Endothelial cell of umbilical vein (primary cell): ENCODE results near the gene ETF1. TPM values are rescaled to one million over a fixed set of nuclear protein-coding genes. Genes with fewer than 3 reads are reported as not detected.

Experiments
- BruUV-seq: library from RNA; stranded (reverse); fragments of 400-500 nt; replicated peaks from 2 replicates; lab custom pipeline; 2021; lab: Mats Ljungman, UMichigan
- CTCF ChIA-PET: fragments of 300-600, 350-600 bp; sonication (Branson Sonifier 250); formaldehyde crosslinking; loops from one replicate; lab custom pipeline; 2021; ENCODE audit warnings: antibody characterized with exemption, inconsistent platforms; lab: Charles Lee
- POLR2A ChIA-PET: fragments of 300-600, 350-600 bp; sonication (Branson Sonifier 250); formaldehyde crosslinking; loops from one replicate; lab custom pipeline; 2021; ENCODE audit warnings: antibody characterized with exemption, inconsistent platforms; lab: Charles Lee
- DNase-seq: peaks from one replicate; pipeline ENCODE4 v3.0.0-alpha.2; 2011; ENCODE audit warnings: low read depth, low spot score
- FAIRE-seq: peaks from 2 replicates; lab custom pipeline; 2011; peaks lifted over from hg19 to GRCh38; lab: Jason Lieb, UNC
- H2AFZ ChIP-seq: 2 replicates; pipeline ENCODE4 v1.6.0; 2012; ENCODE audit warnings: low read depth, low read length, control low read depth, inconsistent platforms
- H3K27ac ChIP-seq: 2 replicates; pipeline ENCODE4 v1.5.1; 2011; ENCODE audit warnings: low read depth, mild to moderate bottlenecking, control low read depth, low read length, moderate library complexity; ENCODE audit not compliant: insufficient read depth
- H3K27me3 ChIP-seq, 2 experiments: 2 replicates each; pipeline versions ENCODE4 v1.6.0 to v1.6.1; 2011; ENCODE audit warnings: low read length in 2 of 2, mixed read lengths in 1 of 2; ENCODE audit not compliant: control insufficient read depth in 2 of 2, insufficient read depth in 2 of 2
- H3K36me3 ChIP-seq, 2 experiments: 2 replicates in 1 of 2; 3 replicates in 1 of 2; pipeline ENCODE4 v1.5.1; 2011; ENCODE audit warnings: low read length in 2 of 2, mild to moderate bottlenecking in 1 of 2, moderate library complexity in 1 of 2; ENCODE audit not compliant: control insufficient read depth in 2 of 2, insufficient read depth in 2 of 2; ENCODE audit errors: extremely low read depth in 1 of 2
- H3K4me1 ChIP-seq: 3 replicates; pipeline ENCODE4 v1.5.1; 2011; ENCODE audit warnings: mild to moderate bottlenecking, low read length; ENCODE audit not compliant: control insufficient read depth, insufficient read depth; ENCODE audit errors: extremely low read depth
- H3K4me2 ChIP-seq: 2 replicates; pipeline ENCODE4 v1.6.1; 2011; ENCODE audit warnings: low read length, control low read depth, mixed read lengths; ENCODE audit not compliant: insufficient read depth
- H3K4me3 ChIP-seq, 3 experiments: fragments of 200-600 bp in 1 of 3; sonication (generic), shearing (Covaris generic) in 1 of 3; replicated peaks in 1 of 3; 2 replicates each; pipeline ENCODE4 v1.5.1; 2011 to 2016; ENCODE audit warnings: control low read depth in 3 of 3, low read length in 3 of 3, mild to moderate bottlenecking in 2 of 3, inconsistent platforms in 1 of 3, low read depth in 1 of 3, moderate library complexity in 1 of 3; ENCODE audit not compliant: insufficient read depth in 1 of 3
- H3K79me2 ChIP-seq: 2 replicates; pipeline ENCODE4 v1.6.0; 2012; ENCODE audit warnings: low read length, inconsistent platforms; ENCODE audit not compliant: control insufficient read depth, insufficient read depth
- H3K9ac ChIP-seq: replicated peaks from 2 replicates; pipeline ENCODE3; 2011; ENCODE audit warnings: low read length, control low read depth; ENCODE audit not compliant: insufficient read depth; ENCODE audit errors: extremely low read depth
- H3K9me1 ChIP-seq: replicated peaks from 3 replicates; pipeline ENCODE4 v1.6.0; 2011; ENCODE audit warnings: mild to moderate bottlenecking, low read length; ENCODE audit not compliant: control insufficient read depth, insufficient read depth; ENCODE audit errors: extremely low read depth
- H3K9me3 ChIP-seq: replicated peaks from 2 replicates; pipeline ENCODE4 v1.5.1; 2012; ENCODE audit warnings: low read length, inconsistent platforms; ENCODE audit not compliant: control insufficient read depth, insufficient read depth
- H4K20me1 ChIP-seq: replicated peaks from 2 replicates; pipeline ENCODE3; 2011; ENCODE audit warnings: mild to moderate bottlenecking, low read length; ENCODE audit not compliant: control insufficient read depth, insufficient read depth; ENCODE audit errors: extremely low read depth
- EZH2 ChIP-seq: IDR thresholded peaks from 2 replicates; pipeline ENCODE4 v1.6.1; 2012; ENCODE audit warnings: borderline replicate concordance, low read depth, mild to moderate bottlenecking, moderate library complexity, low read length, inconsistent platforms; ENCODE audit not compliant: severe bottlenecking
- FOS ChIP-seq: IDR thresholded peaks from 2 replicates; pipeline ENCODE4 v1.6.1; 2011; ENCODE audit warnings: mild to moderate bottlenecking, low read length, moderate library complexity, borderline replicate concordance; ENCODE audit not compliant: insufficient read depth
- GATA2 ChIP-seq: IDR thresholded peaks from 2 replicates; pipeline ENCODE4 v1.7.0; 2011; ENCODE audit warnings: low read depth, mild to moderate bottlenecking, moderate library complexity, mixed read lengths, low read length; ENCODE audit not compliant: insufficient read length, insufficient read depth
- JUN ChIP-seq: IDR thresholded peaks from 2 replicates; pipeline ENCODE4 v1.6.1; 2011; ENCODE audit warnings: borderline replicate concordance, low read depth; ENCODE audit not compliant: insufficient read length, insufficient read depth
- MYC ChIP-seq: IDR thresholded peaks from one replicate; pipeline ENCODE4 v1.6.1; 2011; ENCODE audit warnings: mild to moderate bottlenecking, low read depth, low read length
- POLR2A ChIP-seq: IDR thresholded peaks from 2 replicates; pipeline ENCODE4 v1.6.1; 2012; ENCODE audit warnings: low read depth, mild to moderate bottlenecking, control low read depth, low read length
- POLR2AphosphoS5 ChIP-seq: IDR thresholded peaks from 2 replicates; pipeline ENCODE4 v1.6.1; 2012; ENCODE audit warnings: low read depth, mild to moderate bottlenecking, control low read depth, low read length, moderate library complexity; ENCODE audit not compliant: insufficient read depth
- dilution Hi-C: fragments of 300-500 bp; cut with MboI; formaldehyde crosslinking; loops from one replicate; pipeline ENCODE4 v1.15.0; 2019; ENCODE audit warnings: low sequenced_read_pairs; ENCODE audit not compliant: extremely low pct_ligation_motif_present
- intact Hi-C: fragments of 100-400 bp; cut with micrococcal nuclease; formaldehyde crosslinking; loops from one replicate; pipeline ENCODE4 v1.10.0; 2022
- polyA plus RNA-seq, 4 experiments: library from polyadenylated mRNA; depleted of rRNA in 3 of 4; stranded (reverse) in 3 of 4; unstranded in 1 of 4; fragments of >200 nt; gene quantifications; 2 replicates each; pipeline versions ENCODE4 v1.2.1 to v1.2.3, GENCODE V29; 2011 to 2012; ENCODE audit warnings: missing spikeins in 1 of 4
- total RNA-seq: library from RNA; stranded (reverse); gene quantifications from 2 replicates; pipeline ENCODE4 v1.2.3, GENCODE V29; 2021
- TF ChIP-seq, protein P1 (sequence below): IDR thresholded peaks from 2 replicates; pipeline ENCODE4 v1.6.1; 2011; ENCODE audit not compliant: insufficient read depth, insufficient read length
- TF ChIP-seq, protein P2 (sequence below), 2 donors: IDR thresholded peaks; 1 replicate in 1 of 2; 2 replicates in 1 of 2; pipeline ENCODE4 v1.5.1; 2011; ENCODE audit warnings: low read length in 2 of 2, mild to moderate bottlenecking in 2 of 2, moderate library complexity in 2 of 2, control low read depth in 1 of 2, inconsistent platforms in 1 of 2, low read depth in 1 of 2; ENCODE audit not compliant: insufficient read depth in 1 of 2; ENCODE audit errors: extremely low read depth in 1 of 2

ETF1 gene
- total and polyA plus RNA-seq, 2 donors (not counting 3 experiments of a cell fraction or from before 2014, with no cell fraction given): 32.9 to 114 TPM

DNA sequence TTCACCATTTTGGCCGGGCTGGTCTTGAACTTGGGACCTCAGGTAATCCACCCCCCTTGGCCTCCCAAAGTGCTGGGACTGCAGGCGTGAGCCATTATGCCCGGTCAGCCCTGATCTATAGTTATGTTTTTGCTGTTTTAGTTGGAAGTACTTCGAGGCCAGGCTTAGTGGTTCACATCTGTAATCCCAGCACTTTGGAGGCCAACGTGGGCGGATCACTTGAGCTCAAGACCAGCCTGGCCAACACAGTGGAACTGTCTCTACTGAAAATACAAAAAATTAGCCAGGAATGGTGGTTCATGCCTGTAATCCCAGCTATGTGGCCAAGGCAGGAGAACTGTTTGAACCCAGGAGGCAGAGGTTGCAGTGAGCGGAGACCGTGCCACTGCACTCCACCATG lies 30.2 kb upstream of the ETF1 start:
- H3K9me3 ChIP-seq: no peaks in the 10 kb centered on the region
- dilution Hi-C loops: no loop called here
- no peaks in the 10 kb centered on the region for H4K20me1 ChIP-seq
- H3K27me3 ChIP-seq: no peaks in the 10 kb centered on the region
- intact Hi-C loops: no loop called here
- no peak for DNase-seq
- CTCF ChIA-PET: interaction anchor here (0.6 to 1.2 kb wide), 2 partner anchors 26 to 689 kb away, joined by 3 read pairs; no protein-coding TSS in a partner anchor
- no TSS peak for BruUV-seq
- H3K4me2 ChIP-seq: peak overlapping the region; percentile 99
- no peak overlapping the region for H2AFZ ChIP-seq
- H3K9ac ChIP-seq: peak overlapping the region; percentile 99
- TF ChIP-seq POLR2AphosphoS5 (no peak), FOS (no peak), MYC (no peak), GATA2 (no peak), EZH2 (no peak), POLR2A (no peak), JUN (no peak)
- TF ChIP-seq, protein P1, sequence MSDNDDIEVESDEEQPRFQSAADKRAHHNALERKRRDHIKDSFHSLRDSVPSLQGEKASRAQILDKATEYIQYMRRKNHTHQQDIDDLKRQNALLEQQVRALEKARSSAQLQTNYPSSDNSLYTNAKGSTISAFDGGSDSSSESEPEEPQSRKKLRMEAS: no peak
- TF ChIP-seq, protein P2, sequence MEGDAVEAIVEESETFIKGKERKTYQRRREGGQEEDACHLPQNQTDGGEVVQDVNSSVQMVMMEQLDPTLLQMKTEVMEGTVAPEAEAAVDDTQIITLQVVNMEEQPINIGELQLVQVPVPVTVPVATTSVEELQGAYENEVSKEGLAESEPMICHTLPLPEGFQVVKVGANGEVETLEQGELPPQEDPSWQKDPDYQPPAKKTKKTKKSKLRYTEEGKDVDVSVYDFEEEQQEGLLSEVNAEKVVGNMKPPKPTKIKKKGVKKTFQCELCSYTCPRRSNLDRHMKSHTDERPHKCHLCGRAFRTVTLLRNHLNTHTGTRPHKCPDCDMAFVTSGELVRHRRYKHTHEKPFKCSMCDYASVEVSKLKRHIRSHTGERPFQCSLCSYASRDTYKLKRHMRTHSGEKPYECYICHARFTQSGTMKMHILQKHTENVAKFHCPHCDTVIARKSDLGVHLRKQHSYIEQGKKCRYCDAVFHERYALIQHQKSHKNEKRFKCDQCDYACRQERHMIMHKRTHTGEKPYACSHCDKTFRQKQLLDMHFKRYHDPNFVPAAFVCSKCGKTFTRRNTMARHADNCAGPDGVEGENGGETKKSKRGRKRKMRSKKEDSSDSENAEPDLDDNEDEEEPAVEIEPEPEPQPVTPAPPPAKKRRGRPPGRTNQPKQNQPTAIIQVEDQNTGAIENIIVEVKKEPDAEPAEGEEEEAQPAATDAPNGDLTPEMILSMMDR (IDR thresholded peaks at IDR 0.05; ENCODE audit: extremely low read depth in 1 of 2, insufficient read depth in 1 of 2, low read depth in 1 of 2, low read length in 2 of 2): no peak
- peaks cover 20 to 22% of the 10 kb centered on the region in 2 experiments for H3K36me3 ChIP-seq
- H3K9me1 ChIP-seq: no peaks in the 10 kb centered on the region
- POLR2A ChIA-PET: interaction anchor here (0.6 kb wide), 1 partner anchor 169 kb away, joined by 3 read pairs; no protein-coding TSS in a partner anchor
- H3K4me1 ChIP-seq: peaks cover 10% of the 10 kb centered on the region
- no peak overlapping the region for H3K4me3 ChIP-seq
- no peak for FAIRE-seq
- no peak overlapping the region for H3K27ac ChIP-seq
- peaks cover 47% of the 10 kb centered on the region for H3K79me2 ChIP-seq
